Activated B cell treated with CpG ODN at 0.5 μM for 24 hours (primary cell): ENCODE results near the gene PCCB. TPM values are rescaled to one million over a fixed set of nuclear protein-coding genes. Genes with fewer than 3 reads are reported as not detected.
"Not testable (repeated sequence)": the region's sequence is repeated elsewhere in the genome, so short reads cannot be mapped to it uniquely, and the experiment has no call there.

Experiments
- ATAC-seq: fragments of 200-7000 bp; cut with Tn5 transposase; one replicate; pipeline ENCODE4 v1.10.0; 2021; ENCODE audit warnings: low read depth, mild to moderate bottlenecking, moderate library complexity
- CTCF ChIA-PET: fragments of 350-600 bp; sonication (Branson Sonifier 250); formaldehyde crosslinking; loops from one replicate; lab custom pipeline; 2021; ENCODE audit warnings: antibody characterized with exemption; lab: Charles Lee
- POLR2A ChIA-PET: fragments of 350-600 bp; sonication (Branson Sonifier 250); formaldehyde crosslinking; loops from one replicate; lab custom pipeline; 2021; ENCODE audit warnings: antibody characterized with exemption; lab: Charles Lee
- DNase-seq: peaks from one replicate; pipeline ENCODE4 v3.0.0; 2022
- H3K27ac Mint-ChIP-seq: one replicate; pipeline ENCODE4 v1.8.0; 2020; ENCODE audit warnings: mixed read lengths
- H3K27me3 Mint-ChIP-seq: one replicate; pipeline ENCODE4 v1.8.0; 2021; ENCODE audit warnings: mixed read lengths
- H3K36me3 Mint-ChIP-seq: one replicate; pipeline ENCODE4 v1.8.0; 2021; ENCODE audit warnings: low read depth, mixed read lengths
- H3K4me1 Mint-ChIP-seq: one replicate; pipeline ENCODE4 v1.8.0; 2021; ENCODE audit warnings: mixed read lengths
- H3K4me3 Mint-ChIP-seq: one replicate; pipeline ENCODE4 v1.8.0; 2020; ENCODE audit warnings: mild to moderate bottlenecking, mixed read lengths
- H3K9me3 Mint-ChIP-seq: one replicate; pipeline ENCODE4 v1.8.0; 2020; ENCODE audit warnings: mixed read lengths
- CTCF ChIP-seq: fragments of 200-600 bp; IDR thresholded peaks from one replicate; pipeline ENCODE4 v1.8.0; 2022; ENCODE audit warnings: antibody characterized with exemption, mild to moderate bottlenecking
- intact Hi-C: fragments of 100-400 bp; cut with micrococcal nuclease; formaldehyde crosslinking; loops from one replicate; pipeline ENCODE4 v1.15.1; 2024
- total RNA-seq: library from RNA; stranded (reverse); gene quantifications from 2 replicates; pipeline ENCODE4 v1.2.3, GENCODE V29; 2022

Gene PCCB
- total RNA-seq: 31.2 and 31.8 TPM in 2 replicates

- POLR2A ChIA-PET: interaction anchor here (0.6 to 4.8 kb wide), 7 partner anchors 24 to 662 kb away, joined by 3 to 84 read pairs (median 6); partner anchors contain the start of genes MSL2, NCK1 and STAG1
- peaks cover 1% of the 10 kb centered on the region for H3K36me3 Mint-ChIP-seq
- H3K9me3 Mint-ChIP-seq: no peaks in the 10 kb centered on the region
- H3K27me3 Mint-ChIP-seq: no peaks in the 10 kb centered on the region
- ATAC-seq (peak; percentile 96), DNase-seq (peak; percentile 88)
- TF ChIP-seq CTCF: no peak
- H3K4me1 Mint-ChIP-seq: peaks cover 23% of the 10 kb centered on the region
- intact Hi-C loops: loop anchor here (1.0 to 10.0 kb wide), 8 partner anchors 54 to 1763 kb away; partner anchors contain the start of genes ANAPC13, CEP63, MSL2 and NCK1
- H3K27ac Mint-ChIP-seq: peak within 1 kb of the TSS; percentile 95
- H3K4me3 Mint-ChIP-seq: peak within 1 kb of the TSS; percentile 92
- CTCF ChIA-PET: interaction anchor here (1.6 to 2.4 kb wide), 3 partner anchors 53 to 502 kb away, joined by 4 to 14 read pairs (median 9); partner anchors contain the start of gene STAG1
These were observed at the start of gene PCCB for GRCh38 chr3:136250059-136250902. Gene PCCB (plus strand): TSS chr3:136250340. CDS start chr3:136250376, 36 bp downstream.

- POLR2A ChIA-PET: no interaction called here
- ATAC-seq (no peak), DNase-seq (no peak)
- intact Hi-C loops: no loop called here
- no peaks in the 10 kb centered on the region for H3K4me1 Mint-ChIP-seq
- no peak overlapping the region for H3K27ac Mint-ChIP-seq
- H3K9me3 Mint-ChIP-seq: no peaks in the 10 kb centered on the region
- no peak overlapping the region for H3K4me3 Mint-ChIP-seq
- peaks cover 5% of the 10 kb centered on the region for H3K27me3 Mint-ChIP-seq
- TF ChIP-seq CTCF: no peak
- CTCF ChIA-PET: no interaction called here
- no peaks in the 10 kb centered on the region for H3K36me3 Mint-ChIP-seq
These were observed 42.5 kb upstream of the PCCB start for GRCh38 chr3:136207489-136208115.

- Mint-ChIP-seq H3K27me3 (peaks cover 7% of the 10 kb centered on the region), H3K4me1 (no peaks in the 10 kb centered on the region), H3K36me3 (no peaks in the 10 kb centered on the region), H3K27ac (no peak overlapping the region), H3K4me3 (no peak overlapping the region), H3K9me3 (no peaks in the 10 kb centered on the region)
- intact Hi-C loops: no loop called here
- POLR2A ChIA-PET: no interaction called here
- CTCF ChIA-PET: no interaction called here
- DNase-seq (no peak), ATAC-seq (no peak)
- no peak for TF ChIP-seq CTCF
These were observed 40.2 kb upstream of the PCCB start for GRCh38 chr3:136209921-136210320.

GRCh38 chr3:136211547-136211946 lies 38.6 kb upstream of the PCCB start:
- DNase-seq (no peak), ATAC-seq (no peak)
- POLR2A ChIA-PET: no interaction called here
- H3K27me3 Mint-ChIP-seq: peaks cover 7% of the 10 kb centered on the region
- TF ChIP-seq CTCF: no peak
- intact Hi-C loops: no loop called here
- no peak overlapping the region for H3K4me3 Mint-ChIP-seq
- H3K36me3 Mint-ChIP-seq: no peaks in the 10 kb centered on the region
- CTCF ChIA-PET: no interaction called here
- H3K4me1 Mint-ChIP-seq: no peaks in the 10 kb centered on the region
- no peak overlapping the region for H3K27ac Mint-ChIP-seq
- H3K9me3 Mint-ChIP-seq: no peaks in the 10 kb centered on the region

GRCh38 chr3:136222746-136223145 lies 27.4 kb upstream of the PCCB start:
- DNase-seq, H3K36me3 Mint-ChIP-seq, H3K4me1 Mint-ChIP-seq, POLR2A ChIA-PET, intact Hi-C loops, H3K4me3 Mint-ChIP-seq, H3K27ac Mint-ChIP-seq, CTCF ChIA-PET, ATAC-seq, H3K9me3 Mint-ChIP-seq: not testable (repeated sequence)
- peaks cover 20% of the 10 kb centered on the region for H3K27me3 Mint-ChIP-seq
